Activated T-cell treated with anti-CD3 and anti-CD28 coated beads, Interleukin-2, amount 50 U/mL, for 1 hour (primary cell): ENCODE measurements around the gene HIBCH.
"Not testable (repeated sequence)": the region's sequence is repeated elsewhere in the genome, so short reads cannot be mapped to it uniquely, and the experiment has no call there.

Source experiments
- DNase-seq: peaks from one replicate; pipeline ENCODE4 v3.0.0-alpha.2; 2020

Gene HIBCH, protein sequence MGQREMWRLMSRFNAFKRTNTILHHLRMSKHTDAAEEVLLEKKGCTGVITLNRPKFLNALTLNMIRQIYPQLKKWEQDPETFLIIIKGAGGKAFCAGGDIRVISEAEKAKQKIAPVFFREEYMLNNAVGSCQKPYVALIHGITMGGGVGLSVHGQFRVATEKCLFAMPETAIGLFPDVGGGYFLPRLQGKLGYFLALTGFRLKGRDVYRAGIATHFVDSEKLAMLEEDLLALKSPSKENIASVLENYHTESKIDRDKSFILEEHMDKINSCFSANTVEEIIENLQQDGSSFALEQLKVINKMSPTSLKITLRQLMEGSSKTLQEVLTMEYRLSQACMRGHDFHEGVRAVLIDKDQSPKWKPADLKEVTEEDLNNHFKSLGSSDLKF

DNA sequence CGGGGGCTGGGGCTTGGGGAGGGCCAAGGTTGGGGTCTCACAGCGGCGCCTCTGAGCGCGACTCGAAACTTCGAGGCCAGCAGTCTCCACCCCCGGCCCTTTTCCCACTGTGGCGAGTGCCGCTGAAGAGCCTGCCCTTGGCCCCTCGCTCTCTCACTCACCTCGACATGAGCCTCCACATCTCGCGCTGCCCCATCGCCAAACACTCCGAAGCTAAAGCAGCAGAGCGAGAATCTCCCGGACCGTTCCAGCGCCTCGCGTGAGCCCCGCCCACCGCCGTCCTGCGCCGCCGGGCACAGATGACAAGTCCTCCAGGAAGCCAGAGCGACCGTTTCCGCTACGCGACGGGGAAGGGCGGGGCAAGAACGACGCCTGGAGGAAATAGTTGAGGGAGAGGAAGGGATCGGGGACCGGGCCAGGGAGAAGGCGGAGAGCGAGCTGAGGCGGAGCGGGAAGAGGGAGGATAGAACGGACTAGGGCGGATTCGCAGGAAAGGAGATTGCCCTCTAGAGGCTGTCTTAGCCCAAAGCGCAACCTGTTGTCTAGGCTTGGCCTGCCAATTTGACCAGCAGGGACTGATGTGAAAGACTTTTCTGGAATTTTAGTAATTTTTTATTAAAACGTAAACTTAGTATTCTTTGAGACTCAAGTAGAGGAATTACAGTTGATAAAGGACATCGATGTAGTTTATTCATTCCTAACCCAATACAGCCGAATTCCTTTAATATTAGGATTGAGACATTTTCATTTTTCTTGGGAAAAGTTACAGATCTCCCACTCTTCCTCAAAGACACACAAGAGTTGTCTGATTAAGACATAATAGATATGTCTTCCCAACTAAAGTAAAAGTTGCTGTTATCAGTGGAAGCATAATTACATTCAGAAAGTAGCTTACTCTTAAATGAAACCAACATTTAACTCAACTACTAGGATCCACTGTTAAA is at the start of gene HIBCH:
HIBCH (minus strand) TSS at position 272 of the 944 bp plus-strand sequence; CDS start at position 196, 76 bp downstream.
- peak; percentile 85 for DNase-seq

DNA sequence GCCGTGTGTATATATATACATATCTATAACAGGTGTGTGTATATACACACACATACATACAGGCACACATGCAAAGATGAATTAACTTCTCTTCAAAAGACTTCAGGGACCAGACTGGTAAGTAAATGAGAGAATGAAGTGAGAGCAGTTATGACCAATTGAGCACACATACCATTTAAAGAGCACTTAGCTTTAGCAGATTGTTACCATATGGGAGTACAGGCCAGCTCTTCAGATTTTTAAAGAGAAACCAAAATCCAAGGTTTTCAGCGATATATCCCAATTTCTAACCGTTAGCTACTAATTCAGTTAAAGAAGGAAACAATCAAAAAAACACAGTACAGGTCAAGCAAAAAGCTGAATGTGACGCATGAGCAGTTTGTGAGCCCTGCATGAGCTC is 47.5 kb upstream of the HIBCH start:
- DNase-seq: no peak

DNA sequence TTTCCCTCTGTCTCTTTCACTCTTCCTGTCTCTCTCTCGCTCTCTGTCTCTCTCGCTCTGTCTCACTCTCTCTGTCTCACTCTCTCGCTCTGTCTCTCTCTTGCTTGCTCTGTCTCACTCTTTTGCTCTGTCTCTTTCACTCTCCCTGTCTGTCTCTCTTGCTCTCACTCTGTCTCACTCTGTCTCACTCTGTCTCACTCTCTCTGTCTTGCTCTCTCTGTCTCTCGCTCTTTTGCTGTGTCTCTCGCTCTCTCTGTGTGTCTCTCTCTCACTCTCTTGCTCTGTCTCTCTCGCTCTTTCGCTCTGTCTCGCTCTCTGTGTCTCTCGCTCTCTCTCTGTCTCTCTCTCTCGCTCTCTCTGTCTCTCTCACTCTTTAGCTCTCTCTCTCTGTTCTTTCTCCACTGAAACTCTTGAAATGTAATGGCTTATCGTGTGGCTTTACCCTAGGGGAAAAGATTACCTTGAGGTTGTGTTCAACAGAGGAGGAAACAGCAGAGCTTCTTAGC is 46.7 kb upstream of the HIBCH start:
- no peak for DNase-seq

DNA sequence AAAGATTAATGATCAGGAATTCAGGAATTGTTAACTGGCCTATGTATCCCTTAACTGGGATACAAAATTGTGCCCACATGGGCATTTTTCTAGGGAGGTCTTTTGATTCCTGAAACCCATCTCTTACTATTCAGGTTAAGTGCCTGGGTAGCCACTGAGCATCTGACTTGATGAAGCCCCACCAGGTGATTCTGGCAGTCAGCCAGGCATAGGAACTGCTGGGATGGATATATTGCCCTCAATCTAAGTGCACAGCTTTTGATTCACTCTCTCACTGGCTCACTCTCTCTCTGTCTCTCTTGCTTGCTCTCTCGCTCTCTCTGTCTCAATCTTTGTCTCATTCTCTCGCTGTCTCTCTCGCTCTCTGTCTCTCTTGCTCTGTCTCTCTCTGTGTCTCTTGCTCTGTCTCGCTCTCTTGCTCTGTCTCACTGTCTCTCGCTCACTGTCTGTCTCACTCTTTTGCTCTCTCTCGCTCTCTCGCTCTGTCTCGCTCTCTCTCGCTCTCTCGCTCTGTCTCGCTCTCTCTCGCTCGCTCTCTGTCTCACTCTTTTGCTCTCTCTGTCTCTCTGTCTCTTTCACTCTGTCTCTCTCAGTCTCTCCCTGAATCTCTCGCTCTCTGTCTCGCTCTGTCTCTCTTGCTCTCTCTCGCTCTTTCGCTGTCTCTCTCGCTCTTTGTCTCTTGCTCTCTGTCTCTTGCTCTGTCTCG is 46.0 kb upstream of the HIBCH start:
- DNase-seq: no peak

DNA sequence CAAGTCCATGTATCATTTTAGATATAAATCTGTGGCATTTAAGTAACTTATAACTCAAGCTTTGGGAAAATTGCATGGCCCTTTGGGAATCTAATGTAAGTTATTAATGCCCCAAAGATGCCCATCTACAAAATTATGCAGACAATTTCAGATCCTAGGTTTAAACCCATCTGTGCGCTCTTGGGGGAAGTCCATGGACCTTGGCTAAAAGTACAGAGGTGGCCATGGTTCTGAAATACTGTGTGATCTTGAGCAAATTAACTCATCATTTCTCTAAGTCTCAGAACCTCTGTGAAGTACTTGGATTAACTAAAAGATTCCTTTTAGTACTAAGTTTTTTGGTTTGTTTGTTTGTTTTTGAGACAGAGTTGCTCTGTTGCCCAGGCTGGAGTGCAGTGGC is 43.3 kb upstream of the HIBCH start:
- DNase-seq: no peak

DNA sequence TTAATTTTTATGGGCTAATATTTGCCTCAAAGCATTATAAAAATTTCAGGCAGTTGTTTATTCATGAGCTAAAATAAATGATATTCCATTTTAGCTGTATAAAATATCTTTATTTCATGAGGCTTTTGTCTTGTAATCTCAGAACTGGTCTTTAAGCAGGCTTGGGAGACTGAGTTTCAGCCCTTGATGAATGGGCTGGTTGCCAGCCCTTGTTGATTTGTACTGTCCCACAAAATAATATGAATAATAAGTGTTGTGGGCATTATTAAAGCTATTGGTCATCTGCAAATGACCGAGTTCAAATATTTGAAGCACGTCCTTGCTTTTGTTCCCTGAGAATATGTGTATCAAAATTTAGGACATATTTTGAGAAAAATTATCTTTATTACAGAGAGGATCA is 41.9 kb upstream of the HIBCH start:
- DNase-seq: no peak

DNA sequence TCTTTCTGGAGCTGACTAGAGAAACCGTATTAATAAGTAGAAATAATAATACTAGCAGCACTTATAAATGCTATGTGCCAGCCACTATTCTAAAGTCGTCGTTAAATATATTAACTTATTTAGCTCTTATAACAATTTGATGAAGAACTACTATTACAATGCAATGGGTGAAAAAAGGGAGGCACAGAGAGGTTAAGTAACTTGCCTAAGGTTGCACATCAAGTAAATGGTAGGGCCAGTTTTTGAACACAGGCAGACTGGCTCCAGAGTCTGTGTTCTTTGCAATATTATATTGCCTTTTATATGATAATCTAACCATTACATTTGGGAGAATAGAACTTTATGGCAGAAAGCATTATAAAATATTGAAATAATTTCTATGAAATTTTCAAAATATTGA is 41.3 kb upstream of the HIBCH start:
- no peak for DNase-seq

DNA sequence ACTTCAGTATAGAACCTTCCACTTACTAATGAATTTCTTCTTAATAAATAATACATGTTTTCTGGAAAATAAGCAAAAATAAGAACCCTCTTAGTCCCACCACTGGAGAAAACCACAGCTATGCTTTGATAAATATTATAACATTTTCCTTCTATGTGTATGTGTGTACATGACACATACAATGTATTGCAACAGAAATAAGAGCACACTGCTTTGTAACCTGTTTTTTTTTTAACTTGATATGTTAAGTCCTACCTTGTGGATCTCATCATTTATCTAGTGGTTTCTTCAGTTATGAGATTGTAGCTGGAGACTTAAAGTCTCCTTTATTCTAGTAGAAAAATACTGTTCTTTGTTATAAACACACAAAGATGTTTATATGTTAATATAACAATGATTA is 40.9 kb upstream of the HIBCH start:
- no peak for DNase-seq

DNA sequence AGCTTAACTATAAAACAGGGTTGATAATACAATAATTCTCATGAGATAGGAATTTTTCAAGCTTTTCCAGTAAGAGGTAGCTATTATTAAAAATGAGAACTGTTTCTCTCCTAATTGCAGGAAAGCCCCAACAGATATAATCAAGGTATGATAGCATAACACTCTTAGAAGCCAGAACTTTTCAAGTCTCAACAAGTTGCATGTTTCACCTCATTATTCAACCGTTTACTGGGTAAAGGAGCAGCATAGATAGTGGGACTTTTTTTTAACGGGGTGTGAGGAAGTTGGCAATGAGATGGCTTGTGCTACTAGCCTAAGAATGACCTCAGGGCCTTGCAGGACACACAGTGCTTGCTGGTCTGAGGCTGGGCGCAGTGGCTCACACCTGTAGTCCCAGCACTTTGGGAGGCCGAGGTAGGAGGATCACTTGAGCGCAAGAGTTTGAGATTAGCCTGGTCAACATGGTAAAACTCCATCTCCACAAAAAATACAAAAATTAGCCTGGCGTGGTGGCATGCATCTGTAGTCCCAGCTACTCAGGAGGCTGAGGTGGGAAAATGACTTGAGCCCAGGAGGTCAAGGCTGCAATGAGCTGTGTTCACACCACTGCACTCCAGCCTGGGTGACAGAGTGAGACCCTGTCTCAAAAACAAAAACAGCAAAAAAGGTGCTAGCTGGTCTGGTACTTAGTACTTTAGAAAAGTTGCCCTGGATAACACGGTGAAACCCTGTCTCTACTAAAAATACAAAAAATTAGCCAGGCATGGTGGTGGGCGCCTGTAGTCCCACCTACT is 39.2 kb upstream of the HIBCH start:
- not testable (repeated sequence) for DNase-seq

DNA sequence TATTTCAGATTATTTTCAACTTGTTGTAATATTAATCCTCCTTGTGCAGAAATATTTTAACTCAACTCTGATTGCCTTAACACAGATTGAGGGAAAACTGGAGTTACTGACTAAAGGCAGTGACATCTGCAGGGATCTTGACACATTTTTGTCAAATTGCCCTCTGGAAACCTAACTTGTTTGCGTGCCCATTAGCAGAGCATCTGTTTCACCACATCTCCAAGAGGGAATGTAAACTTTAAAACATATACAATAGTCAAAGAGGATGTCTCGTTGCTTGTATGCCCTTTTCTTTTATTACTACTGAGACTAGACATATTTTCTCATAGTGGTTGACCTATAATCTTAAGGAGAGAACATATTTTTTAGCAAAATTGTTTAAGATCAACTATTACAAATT is 38.0 kb upstream of the HIBCH start:
- DNase-seq: no peak

DNA sequence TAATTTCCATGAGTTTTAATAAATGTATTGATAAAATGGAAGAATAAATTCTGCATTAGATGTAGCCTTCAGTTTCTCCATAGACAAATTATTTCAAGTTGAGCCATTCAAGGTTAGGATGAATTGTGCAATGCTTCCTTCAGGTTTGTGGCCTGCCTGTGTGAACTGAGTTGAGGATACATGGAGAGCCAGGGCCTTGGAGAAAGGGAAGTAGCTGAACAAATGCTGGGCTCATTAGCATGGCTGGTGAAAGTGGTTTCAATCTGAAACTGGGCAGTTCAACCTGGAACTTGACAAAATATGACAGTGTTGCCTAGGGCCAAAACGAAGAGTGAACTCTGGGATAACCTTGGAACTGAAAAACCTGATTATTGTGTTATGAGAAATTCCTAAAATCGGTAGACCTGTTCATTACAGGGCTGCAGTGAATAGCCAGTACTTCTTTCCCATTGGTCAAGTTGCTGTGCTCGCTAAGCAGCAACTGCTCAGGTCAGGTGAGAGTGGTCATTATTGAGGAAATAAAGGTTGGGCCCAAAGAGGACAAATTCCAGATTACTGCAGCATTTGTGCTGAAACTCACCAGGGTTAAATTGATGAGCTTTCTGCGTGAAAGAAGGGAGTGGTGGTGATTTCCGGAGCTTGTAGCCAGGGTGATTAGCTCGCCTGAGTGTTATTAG is 36.5 kb upstream of the HIBCH start:
- DNase-seq: no peak

DNA sequence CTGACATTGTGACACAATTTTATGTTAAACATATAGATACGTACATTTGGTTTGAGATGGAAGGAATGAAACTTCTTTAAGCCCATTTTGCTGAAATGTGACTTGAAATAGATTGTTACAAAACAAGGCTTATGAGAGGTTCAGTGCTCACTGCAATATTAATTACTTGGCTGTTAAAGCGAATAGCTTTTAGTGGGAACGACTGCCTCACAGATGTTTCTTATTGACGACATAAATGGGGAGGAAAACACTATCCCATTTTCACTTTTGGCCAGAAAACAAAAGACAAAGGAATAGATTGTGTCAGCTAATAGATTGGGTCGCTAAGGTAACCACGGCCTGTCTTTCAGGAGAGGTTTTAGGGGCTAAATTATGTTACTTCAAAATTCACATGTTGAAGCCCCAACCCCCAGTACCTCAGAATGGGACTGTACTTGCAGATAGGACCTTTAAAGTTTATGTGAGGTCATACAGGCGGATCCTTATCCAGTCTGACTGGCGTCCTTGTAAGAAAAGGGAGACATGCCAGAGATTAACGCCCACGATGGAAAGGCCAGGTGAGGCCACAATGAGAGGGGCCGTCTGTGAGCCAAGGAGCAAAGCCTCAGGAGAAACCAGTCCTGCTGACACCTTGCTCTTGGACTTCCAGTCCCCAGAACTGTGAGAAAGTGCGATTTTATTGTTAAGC is 34.5 kb upstream of the HIBCH start:
- no peak for DNase-seq

DNA sequence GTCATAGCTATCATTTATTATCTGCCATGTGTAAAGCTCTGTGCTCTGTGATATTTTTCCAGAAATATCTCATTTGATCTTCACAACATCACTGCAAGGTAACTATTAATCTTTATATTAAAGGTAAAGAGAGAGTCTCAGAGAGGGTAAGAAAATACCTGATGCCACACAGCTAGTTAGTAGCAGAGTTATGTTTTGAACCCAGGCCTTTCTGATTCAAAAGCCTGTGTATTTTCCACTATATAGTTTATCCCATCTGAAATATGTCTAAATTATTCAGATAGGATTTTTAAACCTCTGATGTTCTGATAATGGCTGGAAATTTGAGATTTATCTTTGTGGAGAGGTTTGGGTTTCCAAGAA is 33.9 kb upstream of the HIBCH start:
- DNase-seq: no peak

DNA sequence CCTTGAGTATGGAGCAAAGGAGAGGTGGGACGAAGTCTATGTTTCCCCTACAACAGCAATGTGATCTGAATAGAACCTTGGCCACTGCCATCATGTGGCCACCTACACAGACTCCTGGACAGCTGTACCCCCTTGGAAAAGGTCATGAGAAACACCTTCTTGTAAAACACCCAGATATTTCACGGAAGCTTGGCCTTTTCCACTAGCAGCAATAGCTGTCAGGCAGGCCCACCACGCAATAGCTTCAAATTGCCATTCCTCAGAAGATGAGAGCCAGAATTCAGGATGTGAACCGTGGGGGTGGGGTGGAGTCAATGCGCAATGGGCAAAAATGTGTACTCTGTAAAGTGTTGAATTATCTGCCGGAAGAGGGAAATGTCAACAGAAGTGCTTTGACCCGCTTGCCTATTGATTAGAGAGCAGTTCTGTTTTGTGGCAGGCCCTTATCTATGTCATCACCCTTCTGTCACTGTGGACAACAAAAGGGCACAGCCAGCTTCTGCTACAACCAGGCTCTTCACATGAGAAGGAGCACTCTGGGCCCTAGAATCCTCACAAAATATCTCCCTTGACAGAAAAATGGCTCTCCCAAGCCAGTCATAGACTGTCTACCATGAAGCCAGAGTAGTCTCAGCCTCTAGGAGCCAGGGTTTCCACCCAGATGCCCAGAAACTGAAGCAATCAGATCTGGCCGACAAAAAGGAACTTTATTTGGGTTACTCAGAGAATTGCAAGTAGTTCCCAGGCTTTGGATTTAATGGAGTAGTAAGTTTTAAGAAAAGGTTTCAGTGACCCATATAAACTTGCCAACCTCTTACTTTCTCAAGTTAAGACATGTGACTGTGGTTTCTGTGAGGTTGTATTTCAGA is 33.3 kb upstream of the HIBCH start:
- no peak for DNase-seq

DNA sequence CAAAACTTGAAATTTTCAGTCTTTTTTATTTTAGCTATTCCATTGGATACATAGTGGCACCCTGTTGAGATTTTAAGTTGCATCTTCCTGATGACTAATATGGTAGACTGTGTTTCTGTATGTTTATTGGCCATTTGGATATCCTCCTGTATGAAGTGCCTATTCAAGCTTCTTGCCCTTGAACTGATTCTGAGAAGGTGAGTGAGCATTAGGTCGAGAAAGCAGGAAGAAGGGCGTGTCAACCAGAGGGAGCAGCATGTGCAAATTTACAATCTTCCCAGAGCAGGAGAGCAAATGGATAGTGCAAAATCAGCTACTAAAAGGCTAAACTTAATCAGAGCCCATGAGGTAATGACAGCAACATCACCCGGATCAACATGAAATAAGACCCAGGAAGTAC is 32.3 kb upstream of the HIBCH start:
- DNase-seq: no peak

DNA sequence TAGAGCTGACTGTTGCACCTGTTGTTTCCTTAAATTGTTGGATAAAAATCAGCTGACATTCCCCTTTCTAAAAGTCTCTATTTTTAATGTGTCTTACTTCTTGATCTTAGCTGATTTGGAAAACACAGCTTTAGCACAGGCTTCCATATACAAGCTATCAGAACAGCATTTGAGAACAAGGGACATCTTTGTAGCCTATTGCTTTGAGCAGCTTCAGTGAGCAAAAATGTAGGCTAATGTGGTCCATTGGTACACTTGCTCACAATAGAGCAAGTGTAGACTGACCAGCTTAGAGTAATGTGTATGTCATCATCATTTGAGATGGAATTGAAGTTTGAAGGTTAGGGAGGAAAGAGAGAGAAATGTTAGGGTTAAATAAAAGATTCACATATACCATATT is 30.7 kb upstream of the HIBCH start:
- no peak for DNase-seq

DNA sequence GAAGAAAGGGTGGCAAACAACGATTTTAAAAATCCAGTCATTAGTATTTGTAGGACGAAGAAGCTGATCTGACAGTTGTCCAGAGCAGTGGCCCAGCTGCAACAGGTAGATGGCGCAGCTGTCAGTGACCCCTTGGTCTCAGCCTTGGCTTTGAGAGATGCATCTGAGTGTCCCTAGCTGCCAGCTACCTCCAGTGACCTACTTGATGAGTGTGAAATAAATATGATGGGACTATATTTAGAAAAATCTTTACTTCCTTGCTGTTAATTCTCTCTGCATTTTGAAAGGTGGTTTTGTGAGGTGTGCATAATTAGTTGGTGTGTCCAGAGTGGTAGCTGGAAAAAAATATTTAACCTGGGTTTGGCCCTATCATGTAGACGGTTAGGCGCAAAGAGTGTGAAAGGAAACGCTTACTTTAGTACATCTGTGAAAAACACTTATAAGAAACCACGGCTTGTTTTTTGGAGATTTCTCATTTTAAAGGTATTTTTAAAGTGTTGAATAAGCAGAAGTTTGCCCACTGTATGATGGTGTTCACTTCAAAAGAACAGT is 24.7 kb upstream of the HIBCH start:
- DNase-seq: no peak

DNA sequence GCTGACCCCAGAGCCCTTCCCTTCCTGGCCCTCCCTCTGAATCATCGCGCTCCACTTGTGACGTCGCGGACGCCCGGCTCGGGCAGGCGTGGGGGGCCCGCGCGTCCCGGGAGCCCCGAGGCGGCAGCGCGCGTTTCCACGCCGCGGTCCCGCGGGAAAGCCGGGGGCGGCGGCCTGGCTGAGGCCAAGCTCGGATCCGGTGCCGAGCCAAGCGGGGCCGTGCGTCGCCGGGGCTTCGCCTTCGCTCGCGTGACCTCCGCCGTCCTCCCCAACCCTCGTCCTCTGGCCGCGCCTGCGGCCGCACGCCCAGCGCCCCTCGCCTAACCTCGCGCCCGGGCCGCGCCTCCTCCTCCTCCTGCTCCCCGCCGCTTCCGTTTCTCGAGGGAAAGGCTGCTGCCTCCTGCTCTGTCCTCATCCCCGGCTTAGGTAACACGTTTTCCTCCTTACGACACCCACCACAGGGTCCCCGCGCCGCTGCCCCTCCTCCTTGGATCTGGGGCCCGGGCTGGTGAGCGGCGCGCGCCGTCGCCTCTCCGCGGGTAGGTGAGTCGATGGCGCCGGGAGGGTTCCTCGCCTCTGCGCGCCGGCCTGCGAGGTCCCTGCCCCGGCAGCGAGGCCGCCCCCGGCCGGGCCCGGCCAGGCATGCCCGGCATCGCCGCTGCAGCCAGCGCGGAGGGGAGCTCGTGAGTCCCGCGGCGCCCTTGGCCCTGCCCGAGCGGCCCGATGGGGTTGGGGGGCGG is 24.1 kb upstream of the HIBCH start, which contains the start of gene INPP1:
INPP1 (plus strand) TSS at position 54 of the 740 bp plus-strand sequence. CDS start 16,514 bp downstream, outside the sequence.
- DNase-seq: peak; percentile 56

DNA sequence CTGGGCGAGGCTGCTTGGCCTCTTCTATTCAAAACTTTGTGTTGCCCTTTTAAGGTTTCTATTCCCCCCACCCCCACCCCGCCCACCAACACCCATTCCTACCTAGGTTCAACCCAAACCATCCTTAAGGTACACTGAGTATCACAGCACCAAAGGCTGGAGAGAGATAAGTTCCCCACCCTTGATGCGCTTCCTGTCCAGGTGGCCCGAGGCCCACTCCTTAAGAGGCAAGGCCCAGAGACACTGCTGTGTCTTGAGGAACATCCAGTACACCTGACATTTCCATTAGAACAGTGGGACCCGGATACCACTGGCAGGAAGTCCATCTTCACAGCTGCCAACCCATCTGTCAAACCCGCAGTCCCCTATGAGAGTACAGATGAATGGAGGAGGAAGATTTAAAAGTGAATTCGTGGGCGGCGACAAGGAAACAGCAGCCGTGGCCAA is 23.5 kb upstream of the HIBCH start:
- no peak for DNase-seq
